Right lobe of liver (tissue), 4 donors: ENCODE measurements around the gene TIMP2.

Experiments
- POLR2A ChIP-seq: fragments of 450-650 bp; IDR thresholded peaks from one replicate; pipeline ENCODE4 v1.6.1; 2017; ENCODE audit warnings: antibody characterized with exemption, mild to moderate bottlenecking
- TF ChIP-seq, protein P1 (sequence below), 4 donors: fragments of 200-600 bp in 3 of 4; fragments of 450-650 bp in 1 of 4; IDR thresholded peaks; one replicate each; pipeline versions ENCODE4 v1.5.1 to v1.8.0; 2016 to 2022; ENCODE audit warnings: antibody characterized with exemption in 4 of 4, mild to moderate bottlenecking in 2 of 4
- donor health status: DM: no; HTN: no; CAD: no.
- donor health status: DM: no; HTN: no; CAD: no.
- donor health status: DM: no; HTN: yes; CAD: no.

DNA sequence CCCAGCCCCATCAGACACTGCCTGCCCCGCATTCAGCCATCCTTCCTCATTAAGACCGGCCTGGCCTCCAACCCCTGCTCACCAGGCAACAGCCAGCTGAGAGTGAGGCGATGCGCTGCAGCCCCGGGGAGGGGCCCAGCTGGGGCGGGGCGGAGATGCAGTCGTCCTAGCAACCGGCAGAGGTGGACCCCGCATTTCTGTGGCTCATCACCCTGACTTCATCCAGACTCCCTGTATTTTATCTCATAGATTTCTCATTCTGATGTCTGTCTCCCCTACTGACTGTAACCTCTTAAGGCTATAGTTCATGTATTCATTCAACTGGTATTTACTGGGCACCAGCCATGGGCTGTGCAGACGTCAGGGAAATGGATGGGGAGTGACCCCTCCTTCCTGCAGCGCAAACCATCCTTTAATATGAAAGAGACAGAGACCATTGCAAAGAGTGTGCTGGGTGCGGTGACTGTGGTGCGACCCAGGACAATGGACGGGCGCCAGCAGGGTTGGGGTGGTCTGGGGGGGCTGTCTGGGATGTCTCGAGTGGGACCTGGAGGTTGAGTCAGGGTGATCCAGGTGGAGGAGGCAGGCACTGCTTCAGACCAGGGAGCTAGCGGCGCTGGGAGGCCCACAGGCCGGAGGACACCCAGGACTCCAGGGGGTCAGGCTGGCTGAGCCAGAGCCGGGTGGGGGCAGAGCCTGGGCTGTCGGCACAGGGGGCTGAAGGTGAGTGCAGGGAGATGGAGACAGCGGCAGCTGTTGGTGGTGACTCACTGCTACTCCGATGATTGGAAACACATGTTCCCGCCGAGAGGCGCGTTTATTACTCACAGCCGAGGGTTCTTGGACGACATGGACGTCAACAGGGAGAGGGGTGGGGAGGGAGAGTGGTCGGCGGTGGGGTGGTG lies 10.5 kb upstream of the TIMP2 start:
- no peak for TF ChIP-seq POLR2A
- TF ChIP-seq, protein P1, sequence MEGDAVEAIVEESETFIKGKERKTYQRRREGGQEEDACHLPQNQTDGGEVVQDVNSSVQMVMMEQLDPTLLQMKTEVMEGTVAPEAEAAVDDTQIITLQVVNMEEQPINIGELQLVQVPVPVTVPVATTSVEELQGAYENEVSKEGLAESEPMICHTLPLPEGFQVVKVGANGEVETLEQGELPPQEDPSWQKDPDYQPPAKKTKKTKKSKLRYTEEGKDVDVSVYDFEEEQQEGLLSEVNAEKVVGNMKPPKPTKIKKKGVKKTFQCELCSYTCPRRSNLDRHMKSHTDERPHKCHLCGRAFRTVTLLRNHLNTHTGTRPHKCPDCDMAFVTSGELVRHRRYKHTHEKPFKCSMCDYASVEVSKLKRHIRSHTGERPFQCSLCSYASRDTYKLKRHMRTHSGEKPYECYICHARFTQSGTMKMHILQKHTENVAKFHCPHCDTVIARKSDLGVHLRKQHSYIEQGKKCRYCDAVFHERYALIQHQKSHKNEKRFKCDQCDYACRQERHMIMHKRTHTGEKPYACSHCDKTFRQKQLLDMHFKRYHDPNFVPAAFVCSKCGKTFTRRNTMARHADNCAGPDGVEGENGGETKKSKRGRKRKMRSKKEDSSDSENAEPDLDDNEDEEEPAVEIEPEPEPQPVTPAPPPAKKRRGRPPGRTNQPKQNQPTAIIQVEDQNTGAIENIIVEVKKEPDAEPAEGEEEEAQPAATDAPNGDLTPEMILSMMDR (IDR thresholded peaks at IDR 0.05): no peak
